ENCODE data around the gene ARHGEF33. TPM values are rescaled to one million over a fixed set of nuclear protein-coding genes. Genes with fewer than 3 reads are reported as not detected.
"Not testable (repeated sequence)": the region's sequence is repeated elsewhere in the genome, so short reads cannot be mapped to it uniquely, and the experiment has no call there.

The ARHGEF33 gene
- polyA plus RNA-seq, 1 donor from 2014 or later: 1.5 TPM

GRCh38 chr2:38934742-38935141 is 45.1 kb downstream of the ARHGEF33 start:
- H3K4me2 ChIP-seq (ENCODE audit: low read length): no peak overlapping the region
- no peaks in the 10 kb centered on the region for H3K9me3 ChIP-seq (ENCODE audit: low read length)
- no peak overlapping the region for H3K4me3 ChIP-seq (ENCODE audit: low read length)
- H3F3A ChIP-seq (ENCODE audit: insufficient read depth, low read length, poor library complexity, severe bottlenecking): no peaks in the 10 kb centered on the region
- no peaks in the 10 kb centered on the region for H3K36me3 ChIP-seq (ENCODE audit: insufficient read depth, low read length)
- H3K27me3 ChIP-seq (ENCODE audit: insufficient read depth, low read depth, low read length): no peaks in the 10 kb centered on the region
- H3K27ac ChIP-seq (ENCODE audit: low read length): no peak overlapping the region
- H3K9ac ChIP-seq (ENCODE audit: low read length): no peak overlapping the region
- H3K79me2 ChIP-seq (replicated peaks; ENCODE audit: insufficient read depth, low read length): no peaks in the 10 kb centered on the region
- no peak for TF ChIP-seq MXI1 (conservative IDR thresholded peaks at IDR 0.05; ENCODE audit: poor library complexity, severe bottlenecking)
- no peak for TF ChIP-seq EP300 (conservative IDR thresholded peaks at IDR 0.05; ENCODE audit: poor library complexity, severe bottlenecking)
- TF ChIP-seq RAD21 (conservative IDR thresholded peaks at IDR 0.05): no peak
- no peak for TF ChIP-seq SMC3 (conservative IDR thresholded peaks at IDR 0.05; ENCODE audit: poor library complexity)
- no peak for TF ChIP-seq TAF1 (IDR thresholded peaks at IDR 0.05; ENCODE audit: low read depth)
- no peak for TF ChIP-seq REST (IDR thresholded peaks at IDR 0.05; ENCODE audit: borderline replicate concordance)
- no peak for TF ChIP-seq EZH2 (IDR thresholded peaks at IDR 0.05; ENCODE audit: borderline replicate concordance, insufficient read depth, low read length, poor library complexity, severe bottlenecking)
- TF ChIP-seq, protein P1, sequence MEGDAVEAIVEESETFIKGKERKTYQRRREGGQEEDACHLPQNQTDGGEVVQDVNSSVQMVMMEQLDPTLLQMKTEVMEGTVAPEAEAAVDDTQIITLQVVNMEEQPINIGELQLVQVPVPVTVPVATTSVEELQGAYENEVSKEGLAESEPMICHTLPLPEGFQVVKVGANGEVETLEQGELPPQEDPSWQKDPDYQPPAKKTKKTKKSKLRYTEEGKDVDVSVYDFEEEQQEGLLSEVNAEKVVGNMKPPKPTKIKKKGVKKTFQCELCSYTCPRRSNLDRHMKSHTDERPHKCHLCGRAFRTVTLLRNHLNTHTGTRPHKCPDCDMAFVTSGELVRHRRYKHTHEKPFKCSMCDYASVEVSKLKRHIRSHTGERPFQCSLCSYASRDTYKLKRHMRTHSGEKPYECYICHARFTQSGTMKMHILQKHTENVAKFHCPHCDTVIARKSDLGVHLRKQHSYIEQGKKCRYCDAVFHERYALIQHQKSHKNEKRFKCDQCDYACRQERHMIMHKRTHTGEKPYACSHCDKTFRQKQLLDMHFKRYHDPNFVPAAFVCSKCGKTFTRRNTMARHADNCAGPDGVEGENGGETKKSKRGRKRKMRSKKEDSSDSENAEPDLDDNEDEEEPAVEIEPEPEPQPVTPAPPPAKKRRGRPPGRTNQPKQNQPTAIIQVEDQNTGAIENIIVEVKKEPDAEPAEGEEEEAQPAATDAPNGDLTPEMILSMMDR (IDR thresholded peaks at IDR 0.05; ENCODE audit: poor library complexity, severe bottlenecking): no peak
- no peak for TF ChIP-seq POLR2AphosphoS5 (IDR thresholded peaks at IDR 0.05)
- no peaks in the 10 kb centered on the region for H4K20me1 ChIP-seq (ENCODE audit: insufficient read depth)
- H2AFZ ChIP-seq (ENCODE audit: low read depth, low read length): no peak overlapping the region
- H3K9me2 ChIP-seq (ENCODE audit: insufficient read depth, low read length): no peaks in the 10 kb centered on the region

DNA sequence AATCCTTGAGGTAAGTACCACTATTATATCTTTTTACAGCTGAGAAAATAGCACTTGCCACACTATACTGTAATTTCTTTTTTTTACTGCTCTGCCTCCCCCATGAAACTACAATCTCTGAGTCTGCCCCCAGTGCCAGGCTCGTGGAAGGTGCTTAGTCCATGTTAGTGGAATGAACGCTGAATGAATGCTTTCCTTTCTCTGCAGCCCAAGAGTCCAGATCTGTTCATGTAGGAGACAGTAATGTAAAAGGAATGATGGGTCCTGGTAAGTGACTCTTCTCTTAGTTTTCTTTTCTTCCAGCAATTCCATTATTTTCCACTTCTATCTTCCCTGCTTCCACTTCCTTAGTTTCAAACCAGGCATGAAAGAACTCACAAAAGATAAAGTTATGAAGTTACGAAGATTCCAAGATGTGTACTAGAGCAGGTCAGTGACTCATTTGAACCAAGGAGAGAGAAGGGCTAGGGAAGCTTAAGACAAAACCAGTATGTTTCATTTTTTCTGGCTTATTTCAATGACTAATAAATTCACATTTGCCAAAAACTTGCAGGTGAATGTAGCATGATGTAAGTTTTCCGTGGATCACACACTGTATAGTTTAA is 46.0 kb downstream of the ARHGEF33 start:
- no peak overlapping the region for H3K9ac ChIP-seq (ENCODE audit: low read length)
- H3K27ac ChIP-seq (ENCODE audit: low read length): no peak overlapping the region
- H3K4me2 ChIP-seq (ENCODE audit: low read length): no peak overlapping the region
- no peaks in the 10 kb centered on the region for H3K79me2 ChIP-seq (replicated peaks; ENCODE audit: insufficient read depth, low read length)
- H4K20me1 ChIP-seq (ENCODE audit: insufficient read depth): no peaks in the 10 kb centered on the region
- no peak overlapping the region for H3K4me3 ChIP-seq (ENCODE audit: low read length)
- H3K36me3 ChIP-seq (ENCODE audit: insufficient read depth, low read length): no peaks in the 10 kb centered on the region
- no peak overlapping the region for H2AFZ ChIP-seq (ENCODE audit: low read depth, low read length)
- H3K9me2 ChIP-seq (ENCODE audit: insufficient read depth, low read length): no peaks in the 10 kb centered on the region
- H3K27me3 ChIP-seq (ENCODE audit: insufficient read depth, low read depth, low read length): no peaks in the 10 kb centered on the region
- TF ChIP-seq, protein P1 (IDR thresholded peaks at IDR 0.05; ENCODE audit: poor library complexity, severe bottlenecking): no peak
- TF ChIP-seq REST (IDR thresholded peaks at IDR 0.05; ENCODE audit: borderline replicate concordance): no peak
- TF ChIP-seq POLR2AphosphoS5 (IDR thresholded peaks at IDR 0.05): no peak
- no peak for TF ChIP-seq EZH2 (IDR thresholded peaks at IDR 0.05; ENCODE audit: borderline replicate concordance, insufficient read depth, low read length, poor library complexity, severe bottlenecking)
- TF ChIP-seq SMC3 (conservative IDR thresholded peaks at IDR 0.05; ENCODE audit: poor library complexity): no peak
- TF ChIP-seq EP300 (conservative IDR thresholded peaks at IDR 0.05; ENCODE audit: poor library complexity, severe bottlenecking): no peak
- TF ChIP-seq TAF1 (IDR thresholded peaks at IDR 0.05; ENCODE audit: low read depth): no peak
- no peak for TF ChIP-seq RAD21 (conservative IDR thresholded peaks at IDR 0.05)
- no peak for TF ChIP-seq MXI1 (conservative IDR thresholded peaks at IDR 0.05; ENCODE audit: poor library complexity, severe bottlenecking)
- no peaks in the 10 kb centered on the region for H3K9me3 ChIP-seq (ENCODE audit: low read length)
- no peaks in the 10 kb centered on the region for H3F3A ChIP-seq (ENCODE audit: insufficient read depth, low read length, poor library complexity, severe bottlenecking)

GRCh38 chr2:38936516-38936915 is 46.8 kb downstream of the ARHGEF33 start:
- not testable (repeated sequence) for H3K9ac ChIP-seq (ENCODE audit: low read length); H3K27me3 ChIP-seq (ENCODE audit: insufficient read depth, low read depth, low read length); H3K9me2 ChIP-seq (ENCODE audit: insufficient read depth, low read length); H4K20me1 ChIP-seq (ENCODE audit: insufficient read depth); H3K79me2 ChIP-seq (replicated peaks; ENCODE audit: insufficient read depth, low read length); H2AFZ ChIP-seq (ENCODE audit: low read depth, low read length); H3K4me3 ChIP-seq (ENCODE audit: low read length); H3F3A ChIP-seq (ENCODE audit: insufficient read depth, low read length, poor library complexity, severe bottlenecking); H3K27ac ChIP-seq (ENCODE audit: low read length); H3K4me2 ChIP-seq (ENCODE audit: low read length); H3K36me3 ChIP-seq (ENCODE audit: insufficient read depth, low read length); H3K9me3 ChIP-seq (ENCODE audit: low read length)
